Endothelial cell of umbilical vein (primary cell): ENCODE results near the gene NCKAP5. TPM values are rescaled to one million over a fixed set of nuclear protein-coding genes. Genes with fewer than 3 reads are reported as not detected.

Experiments
- BruUV-seq: library from RNA; stranded (reverse); fragments of 400-500 nt; replicated peaks from 2 replicates; lab custom pipeline; 2021; lab: Mats Ljungman, UMichigan
- CTCF ChIA-PET: fragments of 300-600, 350-600 bp; sonication (Branson Sonifier 250); formaldehyde crosslinking; loops from one replicate; lab custom pipeline; 2021; ENCODE audit warnings: antibody characterized with exemption, inconsistent platforms; lab: Charles Lee
- POLR2A ChIA-PET: fragments of 300-600, 350-600 bp; sonication (Branson Sonifier 250); formaldehyde crosslinking; loops from one replicate; lab custom pipeline; 2021; ENCODE audit warnings: antibody characterized with exemption, inconsistent platforms; lab: Charles Lee
- DNase-seq: peaks from one replicate; pipeline ENCODE4 v3.0.0-alpha.2; 2011; ENCODE audit warnings: low read depth, low spot score
- FAIRE-seq: peaks from 2 replicates; lab custom pipeline; 2011; peaks lifted over from hg19 to GRCh38; lab: Jason Lieb, UNC
- H2AFZ ChIP-seq: 2 replicates; pipeline ENCODE4 v1.6.0; 2012; ENCODE audit warnings: low read depth, low read length, control low read depth, inconsistent platforms
- H3K27ac ChIP-seq: 2 replicates; pipeline ENCODE4 v1.5.1; 2011; ENCODE audit warnings: low read depth, mild to moderate bottlenecking, control low read depth, low read length, moderate library complexity; ENCODE audit not compliant: insufficient read depth
- H3K27me3 ChIP-seq, 2 experiments: 2 replicates each; pipeline versions ENCODE4 v1.6.0 to v1.6.1; 2011; ENCODE audit warnings: low read length in 2 of 2, mixed read lengths in 1 of 2; ENCODE audit not compliant: control insufficient read depth in 2 of 2, insufficient read depth in 2 of 2
- H3K36me3 ChIP-seq, 2 experiments: 2 replicates in 1 of 2; 3 replicates in 1 of 2; pipeline ENCODE4 v1.5.1; 2011; ENCODE audit warnings: low read length in 2 of 2, mild to moderate bottlenecking in 1 of 2, moderate library complexity in 1 of 2; ENCODE audit not compliant: control insufficient read depth in 2 of 2, insufficient read depth in 2 of 2; ENCODE audit errors: extremely low read depth in 1 of 2
- H3K4me1 ChIP-seq: 3 replicates; pipeline ENCODE4 v1.5.1; 2011; ENCODE audit warnings: mild to moderate bottlenecking, low read length; ENCODE audit not compliant: control insufficient read depth, insufficient read depth; ENCODE audit errors: extremely low read depth
- H3K4me2 ChIP-seq: 2 replicates; pipeline ENCODE4 v1.6.1; 2011; ENCODE audit warnings: low read length, control low read depth, mixed read lengths; ENCODE audit not compliant: insufficient read depth
- H3K4me3 ChIP-seq, 3 experiments: fragments of 200-600 bp in 1 of 3; sonication (generic), shearing (Covaris generic) in 1 of 3; replicated peaks in 1 of 3; 2 replicates each; pipeline ENCODE4 v1.5.1; 2011 to 2016; ENCODE audit warnings: control low read depth in 3 of 3, low read length in 3 of 3, mild to moderate bottlenecking in 2 of 3, inconsistent platforms in 1 of 3, low read depth in 1 of 3, moderate library complexity in 1 of 3; ENCODE audit not compliant: insufficient read depth in 1 of 3
- H3K79me2 ChIP-seq: 2 replicates; pipeline ENCODE4 v1.6.0; 2012; ENCODE audit warnings: low read length, inconsistent platforms; ENCODE audit not compliant: control insufficient read depth, insufficient read depth
- H3K9ac ChIP-seq: replicated peaks from 2 replicates; pipeline ENCODE3; 2011; ENCODE audit warnings: low read length, control low read depth; ENCODE audit not compliant: insufficient read depth; ENCODE audit errors: extremely low read depth
- H3K9me1 ChIP-seq: replicated peaks from 3 replicates; pipeline ENCODE4 v1.6.0; 2011; ENCODE audit warnings: mild to moderate bottlenecking, low read length; ENCODE audit not compliant: control insufficient read depth, insufficient read depth; ENCODE audit errors: extremely low read depth
- H3K9me3 ChIP-seq: replicated peaks from 2 replicates; pipeline ENCODE4 v1.5.1; 2012; ENCODE audit warnings: low read length, inconsistent platforms; ENCODE audit not compliant: control insufficient read depth, insufficient read depth
- H4K20me1 ChIP-seq: replicated peaks from 2 replicates; pipeline ENCODE3; 2011; ENCODE audit warnings: mild to moderate bottlenecking, low read length; ENCODE audit not compliant: control insufficient read depth, insufficient read depth; ENCODE audit errors: extremely low read depth
- CTCF ChIP-seq, 2 donors: IDR thresholded peaks; 1 replicate in 1 of 2; 2 replicates in 1 of 2; pipeline ENCODE4 v1.5.1; 2011; ENCODE audit warnings: low read length in 2 of 2, mild to moderate bottlenecking in 2 of 2, moderate library complexity in 2 of 2, control low read depth in 1 of 2, inconsistent platforms in 1 of 2, low read depth in 1 of 2; ENCODE audit not compliant: insufficient read depth in 1 of 2; ENCODE audit errors: extremely low read depth in 1 of 2
- EZH2 ChIP-seq: IDR thresholded peaks from 2 replicates; pipeline ENCODE4 v1.6.1; 2012; ENCODE audit warnings: borderline replicate concordance, low read depth, mild to moderate bottlenecking, moderate library complexity, low read length, inconsistent platforms; ENCODE audit not compliant: severe bottlenecking
- FOS ChIP-seq: IDR thresholded peaks from 2 replicates; pipeline ENCODE4 v1.6.1; 2011; ENCODE audit warnings: mild to moderate bottlenecking, low read length, moderate library complexity, borderline replicate concordance; ENCODE audit not compliant: insufficient read depth
- GATA2 ChIP-seq: IDR thresholded peaks from 2 replicates; pipeline ENCODE4 v1.7.0; 2011; ENCODE audit warnings: low read depth, mild to moderate bottlenecking, moderate library complexity, mixed read lengths, low read length; ENCODE audit not compliant: insufficient read length, insufficient read depth
- JUN ChIP-seq: IDR thresholded peaks from 2 replicates; pipeline ENCODE4 v1.6.1; 2011; ENCODE audit warnings: borderline replicate concordance, low read depth; ENCODE audit not compliant: insufficient read length, insufficient read depth
- MAX ChIP-seq: IDR thresholded peaks from 2 replicates; pipeline ENCODE4 v1.6.1; 2011; ENCODE audit not compliant: insufficient read depth, insufficient read length
- MYC ChIP-seq: IDR thresholded peaks from one replicate; pipeline ENCODE4 v1.6.1; 2011; ENCODE audit warnings: mild to moderate bottlenecking, low read depth, low read length
- POLR2A ChIP-seq: IDR thresholded peaks from 2 replicates; pipeline ENCODE4 v1.6.1; 2012; ENCODE audit warnings: low read depth, mild to moderate bottlenecking, control low read depth, low read length
- POLR2AphosphoS5 ChIP-seq: IDR thresholded peaks from 2 replicates; pipeline ENCODE4 v1.6.1; 2012; ENCODE audit warnings: low read depth, mild to moderate bottlenecking, control low read depth, low read length, moderate library complexity; ENCODE audit not compliant: insufficient read depth
- dilution Hi-C: fragments of 300-500 bp; cut with MboI; formaldehyde crosslinking; loops from one replicate; pipeline ENCODE4 v1.15.0; 2019; ENCODE audit warnings: low sequenced_read_pairs; ENCODE audit not compliant: extremely low pct_ligation_motif_present
- intact Hi-C: fragments of 100-400 bp; cut with micrococcal nuclease; formaldehyde crosslinking; loops from one replicate; pipeline ENCODE4 v1.10.0; 2022
- polyA plus RNA-seq, 4 experiments: library from polyadenylated mRNA; depleted of rRNA in 3 of 4; stranded (reverse) in 3 of 4; unstranded in 1 of 4; fragments of >200 nt; gene quantifications; 2 replicates each; pipeline versions ENCODE4 v1.2.1 to v1.2.3, GENCODE V29; 2011 to 2012; ENCODE audit warnings: missing spikeins in 1 of 4
- total RNA-seq: library from RNA; stranded (reverse); gene quantifications from 2 replicates; pipeline ENCODE4 v1.2.3, GENCODE V29; 2021

NCKAP5 gene
- total and polyA plus RNA-seq, 2 donors (not counting 3 experiments of a cell fraction or from before 2014, with no cell fraction given), result 0.47 to 3.3 TPM

GRCh38 chr2:132678483-132678882 lies 889.8 kb downstream of the NCKAP5 start:
- TF ChIP-seq CTCF (IDR thresholded peaks at IDR 0.05; ENCODE audit: extremely low read depth in 1 of 2, insufficient read depth in 1 of 2, low read depth in 1 of 2, low read length in 2 of 2) (no peak), POLR2AphosphoS5 (no peak), JUN (no peak), FOS (no peak), POLR2A (no peak), MAX (no peak), GATA2 (no peak), MYC (no peak), EZH2 (no peak)
- BruUV-seq, result no TSS peak
- H4K20me1 ChIP-seq, result no peaks in the 10 kb centered on the region
- H3K27me3 ChIP-seq, result no peaks in the 10 kb centered on the region
- no peak for DNase-seq
- dilution Hi-C loops, result no loop called here
- H3K9me3 ChIP-seq, result no peaks in the 10 kb centered on the region
- H3K9me1 ChIP-seq, result no peaks in the 10 kb centered on the region
- ChIA-PET POLR2A (no interaction called here), CTCF (interaction anchor here (1.7 to 2.1 kb wide), 2 partner anchors 131 to 493 kb away, joined by 5 to 6 read pairs; no protein-coding TSS in a partner anchor)
- no peaks in the 10 kb centered on the region for H3K79me2 ChIP-seq
- H3K27ac ChIP-seq, result no peak overlapping the region
- H3K9ac ChIP-seq, result no peak overlapping the region
- peaks cover 7% of the 10 kb centered on the region for H3K4me1 ChIP-seq
- no peak for FAIRE-seq
- no peak overlapping the region for H3K4me3 ChIP-seq
- intact Hi-C loops, result no loop called here
- no peak overlapping the region for H2AFZ ChIP-seq
- no peaks in the 10 kb centered on the region for H3K36me3 ChIP-seq
- H3K4me2 ChIP-seq, result no peak overlapping the region
